ENCODE results near the gene MFN1. TPM values are rescaled to one million over a fixed set of nuclear protein-coding genes. Genes with fewer than 3 reads are reported as not detected.

The MFN1 gene
- total and polyA plus RNA-seq, 2 of the 13 experiments (the other 11 are each of a cell fraction or from before 2014, with no cell fraction given): 25.2 to 37.5 TPM

GRCh38 chr3:179323197-179324110 lies 24.1 kb upstream of the MFN1 start (continued):
- TF ChIP-seq, protein P1, sequence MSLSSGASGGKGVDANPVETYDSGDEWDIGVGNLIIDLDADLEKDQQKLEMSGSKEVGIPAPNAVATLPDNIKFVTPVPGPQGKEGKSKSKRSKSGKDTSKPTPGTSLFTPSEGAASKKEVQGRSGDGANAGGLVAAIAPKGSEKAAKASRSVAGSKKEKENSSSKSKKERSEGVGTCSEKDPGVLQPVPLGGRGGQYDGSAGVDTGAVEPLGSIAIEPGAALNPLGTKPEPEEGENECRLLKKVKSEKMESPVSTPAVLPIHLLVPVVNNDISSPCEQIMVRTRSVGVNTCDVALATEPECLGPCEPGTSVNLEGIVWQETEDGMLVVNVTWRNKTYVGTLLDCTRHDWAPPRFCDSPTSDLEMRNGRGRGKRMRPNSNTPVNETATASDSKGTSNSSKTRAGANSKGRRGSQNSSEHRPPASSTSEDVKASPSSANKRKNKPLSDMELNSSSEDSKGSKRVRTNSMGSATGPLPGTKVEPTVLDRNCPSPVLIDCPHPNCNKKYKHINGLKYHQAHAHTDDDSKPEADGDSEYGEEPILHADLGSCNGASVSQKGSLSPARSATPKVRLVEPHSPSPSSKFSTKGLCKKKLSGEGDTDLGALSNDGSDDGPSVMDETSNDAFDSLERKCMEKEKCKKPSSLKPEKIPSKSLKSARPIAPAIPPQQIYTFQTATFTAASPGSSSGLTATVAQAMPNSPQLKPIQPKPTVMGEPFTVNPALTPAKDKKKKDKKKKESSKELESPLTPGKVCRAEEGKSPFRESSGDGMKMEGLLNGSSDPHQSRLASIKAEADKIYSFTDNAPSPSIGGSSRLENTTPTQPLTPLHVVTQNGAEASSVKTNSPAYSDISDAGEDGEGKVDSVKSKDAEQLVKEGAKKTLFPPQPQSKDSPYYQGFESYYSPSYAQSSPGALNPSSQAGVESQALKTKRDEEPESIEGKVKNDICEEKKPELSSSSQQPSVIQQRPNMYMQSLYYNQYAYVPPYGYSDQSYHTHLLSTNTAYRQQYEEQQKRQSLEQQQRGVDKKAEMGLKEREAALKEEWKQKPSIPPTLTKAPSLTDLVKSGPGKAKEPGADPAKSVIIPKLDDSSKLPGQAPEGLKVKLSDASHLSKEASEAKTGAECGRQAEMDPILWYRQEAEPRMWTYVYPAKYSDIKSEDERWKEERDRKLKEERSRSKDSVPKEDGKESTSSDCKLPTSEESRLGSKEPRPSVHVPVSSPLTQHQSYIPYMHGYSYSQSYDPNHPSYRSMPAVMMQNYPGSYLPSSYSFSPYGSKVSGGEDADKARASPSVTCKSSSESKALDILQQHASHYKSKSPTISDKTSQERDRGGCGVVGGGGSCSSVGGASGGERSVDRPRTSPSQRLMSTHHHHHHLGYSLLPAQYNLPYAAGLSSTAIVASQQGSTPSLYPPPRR (CRISPR knock-in tag; IDR thresholded peaks at IDR 0.05; ENCODE audit: borderline replicate concordance): 0 out of 2 replicates have a peak, but pooled peaks have one; percentile 32
- TF ChIP-seq, protein P2, sequence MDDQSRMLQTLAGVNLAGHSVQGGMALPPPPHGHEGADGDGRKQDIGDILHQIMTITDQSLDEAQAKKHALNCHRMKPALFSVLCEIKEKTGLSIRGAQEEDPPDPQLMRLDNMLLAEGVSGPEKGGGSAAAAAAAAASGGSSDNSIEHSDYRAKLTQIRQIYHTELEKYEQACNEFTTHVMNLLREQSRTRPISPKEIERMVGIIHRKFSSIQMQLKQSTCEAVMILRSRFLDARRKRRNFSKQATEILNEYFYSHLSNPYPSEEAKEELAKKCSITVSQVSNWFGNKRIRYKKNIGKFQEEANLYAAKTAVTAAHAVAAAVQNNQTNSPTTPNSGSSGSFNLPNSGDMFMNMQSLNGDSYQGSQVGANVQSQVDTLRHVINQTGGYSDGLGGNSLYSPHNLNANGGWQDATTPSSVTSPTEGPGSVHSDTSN (CRISPR knock-in tag; IDR thresholded peaks at IDR 0.05; ENCODE audit: borderline replicate concordance): 0 out of 2 replicates have a peak, but pooled peaks have one; percentile 42
- TF ChIP-seq, protein P3, sequence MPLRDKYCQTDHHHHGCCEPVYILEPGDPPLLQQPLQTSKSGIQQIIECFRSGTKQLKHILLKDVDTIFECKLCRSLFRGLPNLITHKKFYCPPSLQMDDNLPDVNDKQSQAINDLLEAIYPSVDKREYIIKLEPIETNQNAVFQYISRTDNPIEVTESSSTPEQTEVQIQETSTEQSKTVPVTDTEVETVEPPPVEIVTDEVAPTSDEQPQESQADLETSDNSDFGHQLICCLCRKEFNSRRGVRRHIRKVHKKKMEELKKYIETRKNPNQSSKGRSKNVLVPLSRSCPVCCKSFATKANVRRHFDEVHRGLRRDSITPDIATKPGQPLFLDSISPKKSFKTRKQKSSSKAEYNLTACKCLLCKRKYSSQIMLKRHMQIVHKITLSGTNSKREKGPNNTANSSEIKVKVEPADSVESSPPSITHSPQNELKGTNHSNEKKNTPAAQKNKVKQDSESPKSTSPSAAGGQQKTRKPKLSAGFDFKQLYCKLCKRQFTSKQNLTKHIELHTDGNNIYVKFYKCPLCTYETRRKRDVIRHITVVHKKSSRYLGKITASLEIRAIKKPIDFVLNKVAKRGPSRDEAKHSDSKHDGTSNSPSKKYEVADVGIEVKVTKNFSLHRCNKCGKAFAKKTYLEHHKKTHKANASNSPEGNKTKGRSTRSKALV (CRISPR knock-in tag; IDR thresholded peaks at IDR 0.05): 0 out of 2 replicates have a peak, but pooled peaks have one; percentile 39
- no peak for TF ChIP-seq ZNF3 (CRISPR knock-in tag; IDR thresholded peaks at IDR 0.05)
- TF ChIP-seq, protein P4, sequence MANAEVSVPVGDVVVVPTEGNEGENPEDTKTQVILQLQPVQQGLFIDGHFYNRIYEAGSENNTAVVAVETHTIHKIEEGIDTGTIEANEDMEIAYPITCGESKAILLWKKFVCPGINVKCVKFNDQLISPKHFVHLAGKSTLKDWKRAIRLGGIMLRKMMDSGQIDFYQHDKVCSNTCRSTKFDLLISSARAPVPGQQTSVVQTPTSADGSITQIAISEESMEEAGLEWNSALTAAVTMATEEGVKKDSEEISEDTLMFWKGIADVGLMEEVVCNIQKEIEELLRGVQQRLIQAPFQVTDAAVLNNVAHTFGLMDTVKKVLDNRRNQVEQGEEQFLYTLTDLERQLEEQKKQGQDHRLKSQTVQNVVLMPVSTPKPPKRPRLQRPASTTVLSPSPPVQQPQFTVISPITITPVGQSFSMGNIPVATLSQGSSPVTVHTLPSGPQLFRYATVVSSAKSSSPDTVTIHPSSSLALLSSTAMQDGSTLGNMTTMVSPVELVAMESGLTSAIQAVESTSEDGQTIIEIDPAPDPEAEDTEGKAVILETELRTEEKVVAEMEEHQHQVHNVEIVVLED (CRISPR knock-in tag; IDR thresholded peaks at IDR 0.05; ENCODE audit: borderline replicate concordance): no peak
- no peak for TF ChIP-seq KDM4B (CRISPR knock-in tag; IDR thresholded peaks at IDR 0.05)
- TF ChIP-seq, protein P5, sequence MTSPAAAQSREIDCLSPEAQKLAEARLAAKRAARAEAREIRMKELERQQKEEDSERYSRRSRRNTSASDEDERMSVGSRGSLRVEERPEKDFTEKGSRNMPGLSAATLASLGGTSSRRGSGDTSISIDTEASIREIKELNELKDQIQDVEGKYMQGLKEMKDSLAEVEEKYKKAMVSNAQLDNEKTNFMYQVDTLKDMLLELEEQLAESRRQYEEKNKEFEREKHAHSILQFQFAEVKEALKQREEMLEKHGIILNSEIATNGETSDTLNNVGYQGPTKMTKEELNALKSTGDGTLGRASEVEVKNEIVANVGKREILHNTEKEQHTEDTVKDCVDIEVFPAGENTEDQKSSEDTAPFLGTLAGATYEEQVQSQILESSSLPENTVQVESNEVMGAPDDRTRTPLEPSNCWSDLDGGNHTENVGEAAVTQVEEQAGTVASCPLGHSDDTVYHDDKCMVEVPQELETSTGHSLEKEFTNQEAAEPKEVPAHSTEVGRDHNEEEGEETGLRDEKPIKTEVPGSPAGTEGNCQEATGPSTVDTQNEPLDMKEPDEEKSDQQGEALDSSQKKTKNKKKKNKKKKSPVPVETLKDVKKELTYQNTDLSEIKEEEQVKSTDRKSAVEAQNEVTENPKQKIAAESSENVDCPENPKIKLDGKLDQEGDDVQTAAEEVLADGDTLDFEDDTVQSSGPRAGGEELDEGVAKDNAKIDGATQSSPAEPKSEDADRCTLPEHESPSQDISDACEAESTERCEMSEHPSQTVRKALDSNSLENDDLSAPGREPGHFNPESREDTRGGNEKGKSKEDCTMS (CRISPR knock-in tag; conservative IDR thresholded peaks at IDR 0.05): no peak
- no peak for TF ChIP-seq SETDB1 (CRISPR knock-in tag; IDR thresholded peaks at IDR 0.05; ENCODE audit: borderline replicate concordance)
- no peak for TF ChIP-seq ZGPAT (CRISPR knock-in tag; IDR thresholded peaks at IDR 0.05)
- peak; percentile 17; the same call in 1 of the 2 replicates for TF ChIP-seq ZNF558 (CRISPR knock-in tag; IDR thresholded peaks at IDR 0.05; ENCODE audit: borderline replicate concordance)
- TF ChIP-seq CBX5 (CRISPR knock-in tag; IDR thresholded peaks at IDR 0.05; ENCODE audit: borderline replicate concordance): no peak
- TF ChIP-seq KLF13 (CRISPR knock-in tag; IDR thresholded peaks at IDR 0.05): no peak
